SK-N-SH (cell line): Measurements from ENCODE around the gene ARID1B.

Experiments
- FOXM1 ChIP-seq: IDR thresholded peaks from 2 replicates; pipeline ENCODE4 v1.4.0; 2012; ENCODE audit warnings: low read depth, mild to moderate bottlenecking
- TCF12 ChIP-seq: IDR thresholded peaks from 2 replicates; pipeline ENCODE4 v1.4.0; 2012
- TF ChIP-seq, protein P1 (sequence below): fragments of 200-600 bp; sonication (generic); IDR thresholded peaks from 2 replicates; pipeline ENCODE4 v1.6.1; 2017; ENCODE audit warnings: antibody characterized with exemption, mild to moderate bottlenecking, moderate library complexity

DNA sequence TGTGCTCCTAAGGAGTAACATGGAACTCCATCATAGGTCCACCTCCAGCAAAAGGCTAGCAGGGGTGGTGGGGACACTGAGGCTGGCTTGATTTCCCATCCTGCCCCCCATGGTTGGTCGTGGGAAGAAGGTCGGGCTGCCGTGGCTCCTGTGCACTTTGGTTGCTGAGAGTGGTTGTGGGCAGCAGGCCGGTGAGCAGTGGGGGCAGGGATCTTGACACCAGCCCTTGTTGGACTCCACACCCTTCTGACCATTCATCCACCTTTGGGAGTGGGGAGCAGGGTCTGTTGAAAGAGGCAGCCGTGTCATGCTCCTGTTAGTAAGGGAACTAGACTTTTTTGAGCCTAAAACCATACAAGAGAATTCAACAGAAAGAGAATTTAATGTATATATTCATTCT, 175.2 kb downstream of the ARID1B start:
- no peak for TF ChIP-seq FOXM1
- TF ChIP-seq, protein P1, sequence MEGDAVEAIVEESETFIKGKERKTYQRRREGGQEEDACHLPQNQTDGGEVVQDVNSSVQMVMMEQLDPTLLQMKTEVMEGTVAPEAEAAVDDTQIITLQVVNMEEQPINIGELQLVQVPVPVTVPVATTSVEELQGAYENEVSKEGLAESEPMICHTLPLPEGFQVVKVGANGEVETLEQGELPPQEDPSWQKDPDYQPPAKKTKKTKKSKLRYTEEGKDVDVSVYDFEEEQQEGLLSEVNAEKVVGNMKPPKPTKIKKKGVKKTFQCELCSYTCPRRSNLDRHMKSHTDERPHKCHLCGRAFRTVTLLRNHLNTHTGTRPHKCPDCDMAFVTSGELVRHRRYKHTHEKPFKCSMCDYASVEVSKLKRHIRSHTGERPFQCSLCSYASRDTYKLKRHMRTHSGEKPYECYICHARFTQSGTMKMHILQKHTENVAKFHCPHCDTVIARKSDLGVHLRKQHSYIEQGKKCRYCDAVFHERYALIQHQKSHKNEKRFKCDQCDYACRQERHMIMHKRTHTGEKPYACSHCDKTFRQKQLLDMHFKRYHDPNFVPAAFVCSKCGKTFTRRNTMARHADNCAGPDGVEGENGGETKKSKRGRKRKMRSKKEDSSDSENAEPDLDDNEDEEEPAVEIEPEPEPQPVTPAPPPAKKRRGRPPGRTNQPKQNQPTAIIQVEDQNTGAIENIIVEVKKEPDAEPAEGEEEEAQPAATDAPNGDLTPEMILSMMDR, result no peak
- no peak for TF ChIP-seq TCF12
